ENCODE data around the gene SEMA6A. TPM values are rescaled to one million over a fixed set of nuclear protein-coding genes. Genes with fewer than 3 reads are reported as not detected.

SEMA6A gene
- total RNA-seq: 6.3 TPM
- long read RNA-seq: 0 reads

DNA sequence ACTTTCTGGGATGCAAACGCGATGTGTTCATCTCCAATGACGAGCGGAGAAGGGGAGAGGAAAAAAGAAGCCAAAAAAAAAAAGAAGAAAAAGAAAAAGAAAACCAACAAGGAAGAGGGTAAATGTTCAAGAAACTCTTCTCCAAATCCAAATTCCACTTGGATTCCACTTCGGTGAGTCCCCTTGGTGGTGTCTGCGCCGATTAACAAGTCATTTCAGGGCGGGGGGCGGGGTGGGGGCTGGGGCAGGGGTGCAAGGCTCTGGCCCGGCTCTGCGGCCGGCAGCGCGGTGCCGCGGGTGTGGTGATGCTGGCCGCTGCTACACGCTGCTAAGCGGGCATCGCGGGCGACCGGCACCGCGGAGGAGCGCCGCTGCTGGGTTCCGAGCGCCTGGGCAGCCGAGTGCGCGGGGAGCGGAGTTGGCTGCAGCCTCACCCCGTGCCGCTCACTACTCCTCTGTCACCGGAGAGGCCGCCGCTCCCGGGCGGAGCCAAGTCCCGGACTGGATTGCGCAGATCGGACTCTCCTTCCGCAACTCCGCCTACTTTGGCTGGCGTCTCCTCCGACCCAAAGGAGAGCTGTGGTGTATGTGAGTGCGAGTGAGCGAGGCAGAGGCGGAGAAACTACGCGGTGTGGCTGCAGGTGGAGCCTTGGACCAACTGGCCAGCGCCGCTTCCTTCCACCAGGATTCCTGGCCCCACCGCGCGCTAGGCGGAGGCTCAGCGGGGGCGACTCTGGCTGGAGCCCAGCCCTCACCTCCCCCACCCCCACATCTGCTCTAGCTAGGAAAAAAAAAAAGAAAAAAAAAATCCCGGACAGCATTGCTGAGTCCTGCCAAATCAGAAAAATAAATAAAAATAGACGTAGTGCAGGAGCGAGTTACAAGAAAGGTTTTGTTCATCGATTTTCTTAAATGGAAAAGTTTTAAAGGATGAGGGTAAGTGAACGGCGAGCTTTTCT is at the start of gene SEMA6A:
Gene SEMA6A (minus strand): TSS at position 457 of the 959 bp plus-strand sequence. CDS start 69,879 bp downstream, outside the sequence.
- peak; percentile 94 for DNase-seq
- intact Hi-C loops (cut with DNase I): loop anchor here (5.0 to 10.0 kb wide), 2 partner anchors 210 to 373 kb away; no protein-coding TSS in a partner anchor
- peak; percentile 93 for ATAC-seq (ENCODE audit: poor library complexity)

GRCh38 chr5:116622375-116623050 is 47.9 kb upstream of the SEMA6A start:
- intact Hi-C loops (cut with DNase I): no loop called here
- ATAC-seq (ENCODE audit: poor library complexity) (no peak), DNase-seq (no peak)

- no peak for ATAC-seq (ENCODE audit: poor library complexity)
- intact Hi-C loops (cut with DNase I): no loop called here
- DNase-seq: no peak
Measured at GRCh38 chr5:116621599-116621998, 47.0 kb upstream of the SEMA6A start.

GRCh38 chr5:116616876-116617275 is 42.3 kb upstream of the SEMA6A start:
- intact Hi-C loops (cut with DNase I): no loop called here
- ATAC-seq (ENCODE audit: poor library complexity) (no peak), DNase-seq (no peak)

DNA sequence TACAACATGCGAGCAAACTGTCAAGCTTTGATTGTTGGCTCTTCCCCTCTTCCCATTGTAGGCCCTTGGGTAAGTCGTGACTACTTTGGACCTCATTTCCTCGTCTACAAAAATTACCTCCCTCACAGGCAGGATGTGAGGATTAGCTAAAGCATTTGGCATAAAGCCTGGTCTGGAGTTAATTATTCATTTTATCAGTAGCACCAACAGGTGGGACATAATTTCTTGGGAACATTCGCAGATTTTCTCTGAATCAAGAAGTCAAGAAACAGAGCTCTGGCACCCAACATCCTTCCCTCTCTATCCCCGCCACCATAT is 39.9 kb upstream of the SEMA6A start:
- intact Hi-C loops (cut with DNase I): no loop called here
- DNase-seq (no peak), ATAC-seq (ENCODE audit: poor library complexity) (no peak)

DNA sequence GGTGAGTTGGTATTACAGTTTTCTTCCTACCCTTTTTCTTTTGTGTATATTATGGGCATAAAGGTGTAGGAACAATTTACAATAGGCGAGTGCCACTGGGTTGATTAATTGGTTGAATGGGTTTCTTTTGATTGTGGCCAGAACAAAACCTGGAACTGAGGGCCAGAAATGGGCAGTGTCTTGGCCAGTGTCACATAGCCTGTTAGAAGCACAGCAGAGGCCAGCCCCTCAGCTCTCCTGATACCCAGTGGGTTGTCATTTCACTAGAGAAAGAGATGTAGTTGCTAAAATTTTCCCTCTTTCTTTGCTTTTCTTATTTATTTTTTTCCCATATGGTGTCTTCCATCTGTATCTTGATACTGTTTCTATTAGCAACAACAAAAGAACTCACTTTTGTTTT is 38.8 kb upstream of the SEMA6A start:
- DNase-seq (no peak), ATAC-seq (ENCODE audit: poor library complexity) (no peak)
- intact Hi-C loops (cut with DNase I): no loop called here

DNA sequence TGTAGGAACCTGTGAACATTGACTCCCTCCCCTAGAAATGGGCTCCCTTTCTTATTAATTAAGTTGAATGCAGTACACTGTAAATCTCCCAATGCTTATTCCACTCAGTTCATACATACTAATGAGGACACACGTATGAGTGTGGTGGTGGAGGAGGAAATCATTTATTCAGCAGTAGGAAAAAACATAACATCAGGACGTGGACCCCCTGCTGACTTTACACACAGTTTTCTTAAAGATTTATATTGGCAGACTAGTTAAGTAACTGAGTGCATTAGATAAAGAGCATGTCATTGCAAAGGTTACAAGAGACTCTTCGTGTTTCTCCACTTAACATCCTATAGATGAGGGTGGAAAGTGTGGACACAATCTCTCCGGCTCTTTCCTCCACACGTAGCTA is 37.8 kb upstream of the SEMA6A start:
- no peak for ATAC-seq (ENCODE audit: poor library complexity)

DNA sequence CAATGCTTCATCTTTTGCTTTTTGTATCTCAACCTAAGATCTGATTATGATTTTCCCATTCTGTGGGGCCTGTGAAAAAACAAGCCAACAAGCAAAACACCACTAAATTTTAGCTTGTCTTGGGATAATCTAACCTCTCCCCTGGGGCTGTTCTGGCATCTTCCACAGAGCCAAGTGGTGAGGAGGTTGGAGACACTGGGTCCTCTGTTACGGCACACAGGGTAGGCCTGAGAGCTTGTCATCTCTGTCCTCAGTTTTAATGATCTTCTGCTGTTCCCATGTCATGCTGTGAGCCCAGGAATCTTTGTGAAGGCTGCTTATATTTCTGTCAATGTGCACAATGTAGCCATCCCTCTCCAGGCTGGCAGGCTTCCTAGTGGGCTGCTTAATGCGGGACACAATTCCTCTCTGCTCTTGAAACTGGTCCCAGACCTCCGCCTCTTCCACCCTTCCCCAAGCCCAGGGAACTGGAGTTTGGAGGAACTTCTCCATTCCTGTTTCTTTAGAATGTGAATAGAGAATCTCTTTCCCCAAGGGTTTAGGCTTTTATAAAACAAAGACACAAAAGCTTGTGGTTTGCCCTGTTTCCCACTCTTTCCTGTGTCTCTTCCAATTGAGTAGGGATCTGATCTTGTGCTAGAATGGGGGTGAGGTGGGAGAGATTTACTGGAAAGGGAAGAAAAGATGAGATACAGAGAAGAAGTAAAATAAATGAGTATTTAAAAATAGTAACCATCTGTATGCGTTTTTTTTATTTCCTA is 30.9 kb upstream of the SEMA6A start:
- DNase-seq: no peak
- ATAC-seq (ENCODE audit: poor library complexity): no peak
- intact Hi-C loops (cut with DNase I): no loop called here

More for the DNA sequence above, 37.8 kb upstream of the SEMA6A start:
- intact Hi-C loops (cut with DNase I): no loop called here
- DNase-seq: no peak

DNA sequence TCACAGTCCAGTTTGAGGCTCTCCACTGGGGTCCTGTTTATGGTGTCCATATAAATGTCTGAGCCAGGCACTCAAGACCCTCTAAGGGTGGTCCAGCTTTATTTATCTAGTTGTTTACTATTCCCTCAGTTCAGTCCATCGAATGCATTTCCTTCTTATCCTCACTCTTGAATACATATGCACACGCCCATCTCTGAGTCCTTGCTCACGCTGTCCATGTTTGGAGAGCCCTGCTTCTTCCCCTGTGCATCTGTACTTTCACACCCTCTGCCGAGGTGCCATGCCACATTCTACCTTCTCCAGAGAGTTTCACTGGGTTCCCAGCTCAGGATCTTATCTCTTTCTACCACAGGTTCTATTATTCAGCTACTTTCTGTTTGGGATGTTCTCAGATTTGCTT is 30.2 kb upstream of the SEMA6A start:
- intact Hi-C loops (cut with DNase I): no loop called here
- DNase-seq (no peak), ATAC-seq (ENCODE audit: poor library complexity) (no peak)

DNA sequence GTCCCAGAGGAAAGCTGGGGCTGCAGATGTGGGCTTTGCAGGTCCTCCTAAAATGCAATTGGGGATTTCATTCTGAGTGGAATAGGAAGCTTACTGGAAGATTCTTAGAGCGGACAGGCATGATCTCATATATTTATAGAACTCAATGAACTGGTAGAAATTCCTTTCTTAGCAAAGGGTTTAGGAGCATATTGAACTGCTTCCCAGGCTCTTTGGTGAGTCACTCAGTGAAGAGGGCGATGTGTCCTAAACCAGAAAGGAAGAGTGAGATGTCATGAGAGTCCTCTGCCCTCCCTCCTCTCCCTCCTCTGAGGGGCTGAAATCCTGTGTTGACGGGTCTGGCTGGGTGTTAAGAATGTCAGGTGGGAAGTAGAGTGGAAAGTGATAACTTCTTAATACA is 26.3 kb upstream of the SEMA6A start:
- intact Hi-C loops (cut with DNase I): no loop called here

GRCh38 chr5:116598911-116599310 is 24.3 kb upstream of the SEMA6A start:
- ATAC-seq (ENCODE audit: poor library complexity) (no peak), DNase-seq (no peak)
- intact Hi-C loops (cut with DNase I): no loop called here

More for the DNA sequence above, 26.3 kb upstream of the SEMA6A start:
- no peak for DNase-seq
- no peak for ATAC-seq (ENCODE audit: poor library complexity)

- intact Hi-C loops (cut with DNase I): no loop called here
- ATAC-seq (ENCODE audit: poor library complexity): no peak
- no peak for DNase-seq
Measured at GRCh38 chr5:116595498-116595897, 20.9 kb upstream of the SEMA6A start.

GRCh38 chr5:116593340-116593739 is 18.7 kb upstream of the SEMA6A start:
- DNase-seq (no peak), ATAC-seq (ENCODE audit: poor library complexity) (no peak)
- intact Hi-C loops (cut with DNase I): no loop called here

DNA sequence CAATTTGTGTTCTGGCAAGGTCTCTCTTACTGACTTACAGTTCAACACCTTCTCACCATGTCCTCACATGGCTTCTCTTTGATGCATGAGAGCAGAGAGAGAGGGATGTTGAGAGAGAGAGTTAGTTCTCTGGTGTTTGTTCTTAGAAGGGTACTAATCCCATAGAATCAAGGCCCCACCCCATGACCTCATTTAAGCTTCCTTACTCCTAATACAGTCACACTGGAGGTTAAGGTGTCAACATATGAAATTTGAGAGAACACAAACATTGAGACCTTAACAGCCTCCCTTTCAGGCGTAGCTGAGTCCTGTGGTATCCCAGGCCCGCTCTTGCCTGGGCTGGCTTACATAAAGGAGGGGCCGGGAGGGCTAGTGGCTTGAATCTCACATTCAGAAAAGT is 10.6 kb upstream of the SEMA6A start:
- ATAC-seq (ENCODE audit: poor library complexity) (no peak), DNase-seq (no peak)
- intact Hi-C loops (cut with DNase I): no loop called here

GRCh38 chr5:116583862-116584222 is 9.2 kb upstream of the SEMA6A start:
- intact Hi-C loops (cut with DNase I): no loop called here
- no peak for DNase-seq
- ATAC-seq (ENCODE audit: poor library complexity): no peak

DNA sequence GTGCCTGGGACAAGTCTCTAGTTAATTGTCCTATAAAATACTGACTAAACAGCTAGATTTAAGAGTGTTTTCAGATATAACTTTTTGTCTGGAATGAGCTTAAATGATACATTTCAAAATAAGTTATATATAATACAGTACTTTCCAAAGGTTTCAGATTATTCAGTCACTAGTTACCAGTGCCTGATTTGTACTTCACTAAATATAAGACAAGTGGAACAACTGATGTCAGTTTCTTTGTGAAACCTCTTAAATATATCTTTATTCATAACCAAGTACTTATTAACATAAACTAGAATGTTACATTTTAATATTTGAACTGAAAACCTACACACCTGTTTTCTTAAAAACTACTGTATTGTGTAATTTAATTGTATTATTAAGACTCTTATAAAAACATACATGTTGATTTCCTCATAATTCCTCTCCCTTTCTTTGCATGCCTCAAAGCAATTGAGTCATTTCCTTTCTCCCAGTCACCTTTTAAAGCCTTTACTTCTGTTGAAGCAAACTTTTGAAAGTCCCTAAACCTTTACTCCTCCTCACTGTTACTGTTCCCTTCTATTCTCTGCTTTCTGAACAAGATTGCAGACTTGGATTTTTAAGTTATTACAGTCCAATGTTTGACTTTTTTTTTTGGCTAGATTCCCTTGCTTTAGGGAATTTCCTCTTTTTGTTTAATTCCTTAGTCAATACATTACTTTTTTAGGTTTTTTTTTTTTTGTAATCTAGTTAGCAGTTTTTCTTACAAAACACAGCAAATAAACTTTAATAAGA is 8.7 kb upstream of the SEMA6A start:
- ATAC-seq (ENCODE audit: poor library complexity) (no peak), DNase-seq (no peak)

GRCh38 chr5:116581910-116582309 is 7.3 kb upstream of the SEMA6A start:
- ATAC-seq (ENCODE audit: poor library complexity) (no peak), DNase-seq (no peak)
- intact Hi-C loops (cut with DNase I): no loop called here

More for the DNA sequence above, 8.7 kb upstream of the SEMA6A start:
- intact Hi-C loops (cut with DNase I): no loop called here

DNA sequence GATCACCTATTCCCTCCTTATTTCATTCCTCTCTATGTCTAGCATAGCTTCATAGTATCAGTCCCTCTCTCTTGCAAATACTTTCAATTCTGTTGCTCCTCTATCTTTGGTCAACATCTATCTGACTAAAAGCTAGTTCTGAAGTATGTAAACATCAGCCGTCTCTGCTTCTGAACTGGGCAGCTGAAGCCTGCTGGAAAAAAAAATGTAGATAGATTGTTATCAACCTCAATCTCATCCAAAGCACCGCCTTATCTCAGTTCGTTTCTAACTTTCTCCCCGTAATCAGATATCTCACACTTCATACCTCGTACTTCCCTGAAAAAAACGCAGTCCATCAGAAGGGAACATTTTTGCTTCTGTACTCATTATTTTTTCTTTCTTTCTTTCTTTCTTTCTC is 4.5 kb upstream of the SEMA6A start:
- intact Hi-C loops (cut with DNase I): loop anchor here (5.0 to 10.0 kb wide), 2 partner anchors 206 to 368 kb away; no protein-coding TSS in a partner anchor
- ATAC-seq (ENCODE audit: poor library complexity) (no peak), DNase-seq (no peak)
